Immature natural killer cell (primary cell): ENCODE measurements around the gene IFIT2. TPM values are rescaled to one million over a fixed set of nuclear protein-coding genes. Genes with fewer than 3 reads are reported as not detected.
"Not testable (repeated sequence)": the region's sequence is repeated elsewhere in the genome, so short reads cannot be mapped to it uniquely, and the experiment has no call there.

ENCODE experiments used
- DNase-seq, 3 donors: peaks; one replicate each; pipeline ENCODE4 v3.0.0; 2022; ENCODE audit warnings: mixed read lengths in 1 of 3
- H3K27ac Mint-ChIP-seq, 6 donors: one replicate each; pipeline ENCODE4 v1.8.0; 2020; ENCODE audit warnings: mixed read lengths in 6 of 6, mild to moderate bottlenecking in 5 of 6, inconsistent platforms in 4 of 6, moderate library complexity in 3 of 6
- H3K27me3 Mint-ChIP-seq, 3 donors: one replicate each; pipeline ENCODE4 v1.8.0; 2020 to 2021; ENCODE audit warnings: low read depth in 3 of 3, mild to moderate bottlenecking in 3 of 3, mixed read lengths in 3 of 3, moderate library complexity in 3 of 3, inconsistent platforms in 1 of 3
- H3K36me3 Mint-ChIP-seq, 3 donors: one replicate each; pipeline ENCODE4 v1.8.0; 2020; ENCODE audit warnings: mixed read lengths in 3 of 3, inconsistent platforms in 2 of 3, mild to moderate bottlenecking in 2 of 3
- H3K4me1 Mint-ChIP-seq, 2 donors: one replicate each; pipeline ENCODE4 v1.8.0; 2020; ENCODE audit warnings: inconsistent platforms in 2 of 2, mild to moderate bottlenecking in 2 of 2, mixed read lengths in 2 of 2, moderate library complexity in 1 of 2
- H3K4me3 Mint-ChIP-seq, 5 donors: one replicate each; pipeline ENCODE4 v1.8.0; 2020; ENCODE audit warnings: mild to moderate bottlenecking in 5 of 5, mixed read lengths in 5 of 5, inconsistent platforms in 3 of 5, moderate library complexity in 3 of 5
- H3K9me3 Mint-ChIP-seq, 6 donors: one replicate each; pipeline ENCODE4 v1.8.0; 2020; ENCODE audit warnings: mild to moderate bottlenecking in 6 of 6, mixed read lengths in 6 of 6, inconsistent platforms in 4 of 6, moderate library complexity in 3 of 6
- polyA plus RNA-seq, 3 donors: library from polyadenylated mRNA; unstranded; fragments of 300-500 nt; fragmentation: Illumina TruSeq; gene quantifications; one replicate each; pipeline ENCODE4 v1.2.3, GENCODE V29; 2021

The IFIT2 gene
- polyA plus RNA-seq, 3 donors from 2014 or later: 10.3 to 20.8 (median 13.9) TPM

DNA sequence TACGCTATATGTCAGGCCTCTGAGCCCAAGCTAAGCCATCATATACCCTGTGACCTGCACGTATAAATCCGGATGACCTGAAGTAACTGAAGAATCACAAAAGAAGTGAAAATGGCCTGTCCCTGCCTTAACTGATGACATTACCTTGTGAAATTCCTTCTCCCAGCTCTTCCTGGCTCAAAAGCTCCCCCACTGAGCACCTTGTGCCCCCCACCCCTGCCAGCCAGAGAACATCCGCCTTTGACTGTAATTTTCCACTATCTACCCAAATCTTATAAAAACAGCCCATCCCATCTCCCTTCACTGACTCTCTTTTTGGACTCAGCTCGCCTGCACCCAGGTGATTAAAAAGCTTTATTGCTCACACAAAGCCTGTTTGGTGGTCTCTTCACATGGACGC, 17.1 kb upstream of the IFIT2 start:
- not testable (repeated sequence) for H3K4me1 Mint-ChIP-seq, H3K4me3 Mint-ChIP-seq, H3K27ac Mint-ChIP-seq, H3K27me3 Mint-ChIP-seq, DNase-seq, H3K9me3 Mint-ChIP-seq, H3K36me3 Mint-ChIP-seq

DNA sequence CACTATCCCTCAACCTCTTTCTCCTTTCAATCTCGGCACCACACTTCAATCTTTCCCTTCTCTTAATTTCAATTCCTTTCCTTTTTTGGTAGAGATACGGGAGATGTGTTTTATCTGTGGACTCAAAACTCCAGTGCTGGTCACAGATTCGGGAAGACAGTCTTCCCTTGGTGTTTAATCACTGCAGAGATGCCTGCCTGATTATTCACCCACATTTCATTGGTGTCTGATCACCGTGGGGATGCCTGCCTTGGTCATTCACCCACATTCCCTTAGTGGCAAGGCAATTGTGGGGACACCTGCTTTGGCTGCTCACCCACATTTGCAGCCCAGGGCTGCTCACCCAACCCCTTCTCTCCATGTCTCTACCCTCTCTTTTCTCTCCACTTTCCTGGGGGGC, 16.5 kb upstream of the IFIT2 start:
- not testable (repeated sequence) for H3K27ac Mint-ChIP-seq, H3K27me3 Mint-ChIP-seq

DNA sequence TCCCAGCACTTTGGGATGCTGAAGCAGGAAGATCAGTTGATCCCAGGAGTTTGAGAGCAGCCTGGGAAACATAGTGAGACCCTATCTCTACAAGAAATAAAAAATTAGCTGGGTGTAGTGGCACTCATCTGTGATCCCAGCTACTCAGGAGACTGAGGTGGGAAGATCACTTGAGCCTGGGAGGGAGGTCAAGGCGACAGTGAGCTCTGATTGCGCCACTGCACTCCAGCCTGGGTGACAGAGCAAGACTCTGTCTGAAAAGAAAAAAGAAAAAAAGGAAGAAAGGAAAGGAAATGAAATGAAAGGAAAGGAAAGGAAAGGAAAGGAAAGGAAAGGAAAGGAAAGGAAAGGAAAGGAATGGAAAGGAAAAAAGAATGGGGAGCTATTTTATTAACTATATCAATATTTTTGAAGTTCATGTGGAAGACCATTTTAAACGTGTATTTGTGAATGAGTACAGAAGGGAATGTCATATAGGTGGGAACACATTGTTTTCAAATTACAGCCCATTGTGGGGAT, 7.1 kb upstream of the IFIT2 start:
- H3K4me3 Mint-ChIP-seq: peak overlapping the region in 1 of 5 donors; percentile 11
- H3K27me3 Mint-ChIP-seq: peaks cover 4 to 10% (median 5%) of the 10 kb centered on the region in 3 donors
- peaks cover 0 to 3% (median 0%) of the 10 kb centered on the region in 3 donors for H3K36me3 Mint-ChIP-seq
- peak overlapping the region in 1 of 6 donors; percentile 61 for H3K27ac Mint-ChIP-seq
- no peak for DNase-seq
- peaks cover 0 to 6% (median 0%) of the 10 kb centered on the region in 6 donors for H3K9me3 Mint-ChIP-seq
- peaks cover 18 to 23% of the 10 kb centered on the region in 2 donors for H3K4me1 Mint-ChIP-seq

More for the DNA sequence above, 16.5 kb upstream of the IFIT2 start:
- DNase-seq, H3K4me3 Mint-ChIP-seq, H3K4me1 Mint-ChIP-seq, H3K9me3 Mint-ChIP-seq, H3K36me3 Mint-ChIP-seq: not testable (repeated sequence)

DNA sequence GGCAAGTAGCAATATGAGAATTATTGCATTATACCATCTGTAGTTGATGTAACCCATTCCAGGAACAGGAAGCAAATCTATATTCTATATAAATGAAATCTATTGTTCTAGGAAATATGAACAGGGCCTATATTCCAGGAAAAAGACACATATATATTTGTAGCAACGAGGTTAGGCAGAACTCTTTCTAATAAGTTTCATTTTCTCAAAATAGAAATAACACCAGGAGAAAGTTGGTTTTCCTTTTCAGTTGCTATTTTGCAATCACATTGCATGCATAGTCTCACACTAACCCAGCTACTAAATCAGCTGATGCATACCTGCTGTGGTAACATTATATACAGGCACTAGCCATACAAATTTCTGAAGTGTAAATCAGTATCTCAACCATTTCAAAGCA, 6.2 kb upstream of the IFIT2 start:
- Mint-ChIP-seq H3K9me3 (peaks cover 0 to 6% (median 0%) of the 10 kb centered on the region in 6 donors), H3K4me3 (peak overlapping the region in 1 of 5 donors; percentile 7), H3K27me3 (peaks cover 4 to 10% (median 5%) of the 10 kb centered on the region in 3 donors), H3K27ac (peak overlapping the region in 1 of 6 donors; percentile 25), H3K36me3 (peaks cover 0 to 3% (median 0%) of the 10 kb centered on the region in 3 donors), H3K4me1 (peaks cover 21 to 28% of the 10 kb centered on the region in 2 donors)
- no peak for DNase-seq

DNA sequence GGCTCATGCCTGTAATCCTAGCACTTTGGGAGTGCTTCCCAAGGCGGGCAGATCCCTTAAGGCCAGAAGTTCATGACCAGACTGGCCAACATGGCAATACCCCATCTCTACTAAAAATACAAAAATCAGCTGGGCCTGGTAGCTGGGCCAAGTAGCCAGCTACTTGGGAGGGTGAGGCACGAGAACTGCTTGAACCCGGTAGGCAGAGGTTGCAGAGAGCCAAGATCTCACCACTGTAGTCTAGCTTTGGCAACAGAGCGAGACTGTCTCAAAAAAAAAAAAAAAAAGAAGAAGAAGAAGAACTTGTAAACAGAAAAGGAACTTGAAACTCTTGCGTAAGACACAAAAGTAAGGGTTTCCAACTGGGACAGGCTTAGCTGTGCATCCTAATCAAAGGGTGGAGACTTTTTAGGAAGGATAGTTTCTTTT, 5.6 kb upstream of the IFIT2 start:
- Mint-ChIP-seq H3K9me3 (peaks cover 0 to 6% (median 0%) of the 10 kb centered on the region in 6 donors), H3K27ac (no peak overlapping the region), H3K4me1 (peaks cover 25 to 34% of the 10 kb centered on the region in 2 donors), H3K27me3 (peaks cover 4 to 10% (median 5%) of the 10 kb centered on the region in 3 donors), H3K4me3 (no peak overlapping the region), H3K36me3 (peaks cover 0 to 3% (median 0%) of the 10 kb centered on the region in 3 donors)
- no peak for DNase-seq

DNA sequence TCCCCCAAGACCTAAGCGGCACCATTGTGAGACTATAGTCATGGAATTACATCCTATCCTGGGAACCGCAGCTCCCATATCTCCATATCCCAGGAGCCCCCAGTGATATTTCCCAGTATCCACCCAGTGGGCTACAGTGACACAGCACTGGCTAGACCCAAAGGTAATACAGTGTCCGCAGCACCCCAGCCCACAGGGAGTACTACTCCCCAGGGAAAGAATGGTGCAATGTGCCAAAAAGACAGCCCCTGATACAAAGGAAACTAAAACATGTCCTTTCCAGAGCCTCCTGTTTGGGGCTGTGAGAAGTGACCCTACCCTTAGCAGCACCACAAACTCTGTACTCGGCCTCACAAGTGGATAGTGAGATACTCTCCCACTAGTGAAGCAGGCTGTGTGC, 4.5 kb upstream of the IFIT2 start:
- Mint-ChIP-seq H3K4me1 (peaks cover 37 to 45% of the 10 kb centered on the region in 2 donors), H3K36me3 (peaks cover 0 to 3% (median 0%) of the 10 kb centered on the region in 3 donors)

DNA sequence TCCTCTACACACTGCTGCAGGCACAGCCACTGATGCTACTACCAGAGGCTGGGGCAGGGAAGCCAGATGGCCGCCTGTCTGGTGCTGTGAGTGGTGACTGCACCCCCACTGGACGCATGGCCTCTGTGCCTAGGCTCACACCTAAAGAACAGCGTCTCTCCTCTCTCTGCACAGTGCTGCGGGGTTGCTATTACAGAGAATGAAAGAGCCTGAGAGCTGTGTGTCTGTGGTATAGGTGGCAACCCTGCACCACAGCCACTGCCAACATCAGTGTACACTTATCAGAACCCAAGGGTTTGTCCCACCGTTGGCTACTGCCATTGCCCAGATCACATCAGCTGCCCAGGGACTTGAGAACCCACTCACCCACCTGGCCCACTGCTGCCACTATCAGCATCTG, 4.1 kb upstream of the IFIT2 start:
- H3K9me3 Mint-ChIP-seq: peaks cover 0 to 6% (median 0%) of the 10 kb centered on the region in 6 donors
- peak in 1 of 3 donors; percentile 24 for DNase-seq
- peaks cover 0 to 3% (median 0%) of the 10 kb centered on the region in 3 donors for H3K36me3 Mint-ChIP-seq
- H3K4me1 Mint-ChIP-seq: peaks cover 41 to 50% of the 10 kb centered on the region in 2 donors
- peak overlapping the region in 3 of 6 donors; percentile 5 to 47 (median 42) for H3K27ac Mint-ChIP-seq
- H3K27me3 Mint-ChIP-seq: peaks cover 5 to 13% (median 6%) of the 10 kb centered on the region in 3 donors
- no peak overlapping the region for H3K4me3 Mint-ChIP-seq

More for the DNA sequence above, 4.5 kb upstream of the IFIT2 start:
- H3K27me3 Mint-ChIP-seq: peaks cover 5 to 13% (median 6%) of the 10 kb centered on the region in 3 donors
- no peak for DNase-seq
- no peak overlapping the region for H3K4me3 Mint-ChIP-seq
- peak overlapping the region in 3 of 6 donors; percentile 5 to 47 (median 42) for H3K27ac Mint-ChIP-seq
- H3K9me3 Mint-ChIP-seq: peaks cover 0 to 6% (median 0%) of the 10 kb centered on the region in 6 donors

DNA sequence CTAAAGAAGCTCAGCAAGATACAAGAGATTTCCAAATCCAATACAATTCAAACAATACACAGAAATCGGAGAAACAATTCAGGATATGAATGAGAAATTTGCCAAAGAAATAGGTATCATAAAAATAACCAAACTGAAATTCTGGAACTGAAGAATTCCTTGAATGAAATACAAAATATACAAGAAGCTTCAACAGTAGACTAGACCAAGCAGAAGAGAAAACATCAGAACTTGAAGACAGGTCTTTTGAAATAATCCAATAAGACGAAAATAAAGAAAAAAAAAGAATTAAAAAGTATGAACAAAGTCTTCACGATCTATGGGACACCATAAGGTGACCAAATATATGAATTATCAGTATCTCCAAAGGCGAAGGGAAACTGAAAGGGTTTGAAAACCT, 2.8 kb upstream of the IFIT2 start:
- Mint-ChIP-seq H3K4me3 (no peak overlapping the region), H3K27me3 (peaks cover 0 to 7% (median 6%) of the 10 kb centered on the region in 3 donors), H3K9me3 (peaks cover 0 to 6% (median 0%) of the 10 kb centered on the region in 6 donors), H3K4me1 (peaks cover 51 to 58% of the 10 kb centered on the region in 2 donors), H3K36me3 (peaks cover 0 to 6% (median 6%) of the 10 kb centered on the region in 3 donors), H3K27ac (peak overlapping the region in 1 of 6 donors; percentile 2)
- DNase-seq: no peak

DNA sequence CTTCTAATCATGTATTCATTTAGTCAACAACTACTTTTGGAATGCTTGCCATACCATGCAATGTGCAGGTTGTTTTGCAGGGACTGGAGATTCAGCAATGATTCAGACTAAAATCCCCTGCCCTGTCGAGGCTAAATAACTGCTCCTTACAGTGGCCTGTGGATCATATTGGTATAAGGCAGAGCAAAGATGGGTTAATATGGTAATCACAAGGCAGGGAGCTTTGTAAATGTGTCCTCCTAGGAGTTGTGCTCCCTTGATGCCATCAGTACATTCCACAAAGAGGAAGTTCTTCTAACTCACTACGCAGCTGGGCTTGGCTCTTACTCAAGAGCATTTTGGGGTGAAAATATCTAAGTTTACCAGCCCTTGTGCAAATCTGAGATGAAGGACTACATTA, 614 bp upstream of the IFIT2 start:
- Mint-ChIP-seq H3K27me3 (peaks cover 0 to 6% (median 5%) of the 10 kb centered on the region in 3 donors), H3K9me3 (peaks cover 0 to 6% (median 0%) of the 10 kb centered on the region in 6 donors), H3K27ac (peak overlapping the region; percentile 96 to 99 (median 98)), H3K4me3 (peak overlapping the region; percentile 82 to 97 (median 96)), H3K4me1 (peaks cover 50 to 64% of the 10 kb centered on the region in 2 donors), H3K36me3 (peaks cover 8 to 25% (median 24%) of the 10 kb centered on the region in 3 donors)
- DNase-seq: no peak

DNA sequence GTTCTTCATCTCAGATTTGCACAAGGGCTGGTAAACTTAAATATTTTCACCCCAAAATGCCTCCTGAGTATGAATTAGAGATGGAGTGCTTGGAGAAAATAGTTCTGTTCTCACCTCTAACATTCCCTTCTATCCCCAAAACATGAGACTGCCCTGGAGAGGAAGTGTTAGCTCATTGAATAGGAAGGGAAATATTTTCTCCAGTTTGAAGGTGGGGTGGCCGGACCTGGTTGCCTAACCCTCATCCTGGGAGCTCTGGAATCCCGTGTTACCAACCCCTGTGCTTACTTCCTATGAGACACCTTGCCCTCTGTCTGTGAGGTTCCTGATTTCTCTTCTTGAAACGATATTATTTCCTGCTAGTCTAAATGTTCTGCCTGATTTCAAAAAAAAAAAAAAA, 779 bp downstream of the IFIT2 start:
- peaks cover 22 to 39% (median 38%) of the 10 kb centered on the region in 3 donors for H3K36me3 Mint-ChIP-seq
- H3K9me3 Mint-ChIP-seq: peaks cover 0 to 6% (median under 1%) of the 10 kb centered on the region in 6 donors
- H3K27ac Mint-ChIP-seq: peak overlapping the region; percentile 96 to 99 (median 98)

DNA sequence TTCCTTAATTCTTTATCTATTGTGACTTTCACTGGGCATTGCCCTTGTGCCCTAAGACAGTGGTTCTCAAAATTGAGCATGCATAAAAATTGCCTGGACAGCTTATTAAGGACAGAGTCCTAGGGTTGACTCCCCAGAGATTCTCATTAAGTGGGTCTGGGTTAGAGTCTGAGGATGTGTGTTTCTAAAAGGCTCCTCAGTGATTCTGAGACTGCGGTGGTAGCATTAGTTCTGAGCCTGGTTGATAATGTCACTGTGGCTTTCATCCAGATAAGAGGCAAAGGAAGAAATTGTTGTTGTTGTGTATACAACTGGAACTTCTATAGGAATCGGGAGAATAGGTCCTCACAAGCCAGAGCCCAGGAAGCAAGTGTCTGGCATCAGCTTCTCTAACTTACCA, 1.3 kb downstream of the IFIT2 start:
- DNase-seq: no peak
- peaks cover 44 to 57% of the 10 kb centered on the region in 2 donors for H3K4me1 Mint-ChIP-seq
- peaks cover 0 to 6% (median 5%) of the 10 kb centered on the region in 3 donors for H3K27me3 Mint-ChIP-seq
- H3K9me3 Mint-ChIP-seq: peaks cover 0 to 6% (median 2%) of the 10 kb centered on the region in 6 donors
- H3K27ac Mint-ChIP-seq: peak overlapping the region in 5 of 6 donors; percentile 96 to 99 (median 98)
- H3K36me3 Mint-ChIP-seq: peaks cover 28 to 45% (median 43%) of the 10 kb centered on the region in 3 donors
- H3K4me3 Mint-ChIP-seq: peak overlapping the region; percentile 82 to 97 (median 96)

More for the DNA sequence above, 779 bp downstream of the IFIT2 start:
- DNase-seq: peak in 1 of 3 donors; percentile 3
- peaks cover 47 to 62% of the 10 kb centered on the region in 2 donors for H3K4me1 Mint-ChIP-seq
- H3K4me3 Mint-ChIP-seq: peak overlapping the region; percentile 82 to 97 (median 96)
- peaks cover 0 to 6% (median 5%) of the 10 kb centered on the region in 3 donors for H3K27me3 Mint-ChIP-seq

DNA sequence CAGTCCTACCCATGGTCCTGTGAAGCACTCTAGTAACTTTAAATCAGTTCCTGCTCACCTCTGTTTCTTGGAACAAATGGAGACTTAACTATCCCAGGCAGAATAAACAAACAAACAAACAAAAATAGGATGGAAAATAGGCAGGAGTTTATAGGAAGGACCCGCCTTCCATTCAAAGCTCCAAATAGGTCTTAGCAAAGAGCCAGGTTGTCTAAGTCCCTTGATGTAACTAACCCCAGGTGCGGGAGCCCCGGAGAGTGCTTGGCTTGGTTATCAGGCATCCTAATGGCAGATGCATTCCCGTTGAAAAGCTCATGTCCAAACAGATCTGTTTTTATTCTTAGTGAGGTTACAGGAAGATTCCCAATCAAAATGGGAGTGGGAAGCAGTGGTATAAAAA, 2.2 kb downstream of the IFIT2 start:
- peaks cover 0 to 5% (median 5%) of the 10 kb centered on the region in 3 donors for H3K27me3 Mint-ChIP-seq

DNA sequence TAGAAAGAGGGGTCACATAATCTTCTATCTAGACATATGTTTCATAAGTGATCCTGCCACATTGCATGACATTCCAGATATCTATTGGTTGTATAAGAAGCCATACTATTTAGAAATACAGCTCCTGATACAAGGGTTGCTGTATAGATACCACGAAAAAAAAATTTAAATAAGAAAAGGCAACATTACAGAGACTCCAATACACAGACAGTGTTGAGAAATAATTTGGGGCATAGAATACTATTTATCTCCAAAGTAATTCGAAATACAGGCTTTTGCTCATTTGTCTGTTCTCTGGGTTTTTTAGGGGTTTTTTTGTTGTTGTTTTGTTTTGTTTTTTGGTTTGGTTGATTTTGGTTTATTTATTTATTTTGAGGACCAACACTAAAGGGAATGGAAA, 2.6 kb downstream of the IFIT2 start:
- Mint-ChIP-seq H3K27me3 (peaks cover 0 to 5% (median 5%) of the 10 kb centered on the region in 3 donors), H3K4me1 (peaks cover 41 to 54% of the 10 kb centered on the region in 2 donors), H3K36me3 (peaks cover 36 to 54% (median 49%) of the 10 kb centered on the region in 3 donors), H3K4me3 (peak overlapping the region in 3 of 5 donors; percentile 2 to 97 (median 93)), H3K9me3 (peaks cover 0 to 5% (median under 1%) of the 10 kb centered on the region in 6 donors), H3K27ac (no peak overlapping the region)
- DNase-seq: no peak

More for the DNA sequence above, 2.2 kb downstream of the IFIT2 start:
- Mint-ChIP-seq H3K4me3 (peak overlapping the region; percentile 82 to 97 (median 96)), H3K9me3 (peaks cover 0 to 5% (median 2%) of the 10 kb centered on the region in 6 donors), H3K36me3 (peaks cover 32 to 50% (median 48%) of the 10 kb centered on the region in 3 donors), H3K27ac (peak overlapping the region in 1 of 6 donors; percentile 98), H3K4me1 (peaks cover 41 to 54% of the 10 kb centered on the region in 2 donors)
- DNase-seq: no peak

DNA sequence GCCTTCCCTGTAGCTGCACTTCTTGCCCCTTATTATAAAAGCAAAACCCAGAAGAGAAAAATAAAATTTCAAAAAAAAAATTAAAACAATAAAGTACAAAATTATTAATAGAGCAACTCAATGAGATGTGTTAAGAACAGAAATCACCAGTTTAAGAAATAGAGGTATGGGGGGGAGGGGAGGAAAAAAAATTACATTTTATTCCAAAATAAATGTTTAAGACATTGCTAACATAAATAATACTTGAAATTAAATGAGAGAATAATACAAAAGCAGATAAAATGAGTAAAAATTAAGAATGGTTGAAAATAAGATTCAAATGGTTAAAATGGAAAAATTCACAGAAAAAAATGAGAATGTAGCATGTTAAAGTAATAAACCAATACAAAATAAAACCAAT, 3.1 kb downstream of the IFIT2 start:
- Mint-ChIP-seq H3K9me3 (peaks cover 0 to 5% (median under 1%) of the 10 kb centered on the region in 6 donors), H3K27me3 (peaks cover 0 to 5% (median 5%) of the 10 kb centered on the region in 3 donors), H3K4me1 (peaks cover 41 to 54% of the 10 kb centered on the region in 2 donors), H3K36me3 (peaks cover 39 to 59% (median 49%) of the 10 kb centered on the region in 3 donors), H3K27ac (peak overlapping the region in 1 of 6 donors; percentile 25), H3K4me3 (no peak overlapping the region)
- no peak for DNase-seq
